H1 (cell line): Measurements from ENCODE around the gene DOCK3.

ENCODE experiments used
- CBX8 ChIP-seq: fragments of 300-800, 300-1000 bp; sonication (generic); IDR thresholded peaks from 2 replicates; pipeline ENCODE4 v1.7.1; 2016; ENCODE audit warnings: low read depth, low read length, borderline replicate concordance
- KDM1A ChIP-seq: fragments of 200-600, 300-600 bp; sonication (generic); IDR thresholded peaks from 2 replicates; pipeline ENCODE4 v1.7.1; 2016; ENCODE audit warnings: mild to moderate bottlenecking, low read length, borderline replicate concordance
- TF ChIP-seq, protein P1 (sequence below), 3 experiments: IDR thresholded peaks; 1 replicate in 2 of 3; 2 replicates in 1 of 3; pipeline versions ENCODE4 v1.5.1 to v1.6.1; 2011; ENCODE audit warnings: low read length in 3 of 3, mild to moderate bottlenecking in 3 of 3, inconsistent platforms in 2 of 3, low read depth in 1 of 3, moderate library complexity in 1 of 3; ENCODE audit not compliant: insufficient read depth in 1 of 3; ENCODE audit errors: control extremely low read depth in 1 of 3

DNA sequence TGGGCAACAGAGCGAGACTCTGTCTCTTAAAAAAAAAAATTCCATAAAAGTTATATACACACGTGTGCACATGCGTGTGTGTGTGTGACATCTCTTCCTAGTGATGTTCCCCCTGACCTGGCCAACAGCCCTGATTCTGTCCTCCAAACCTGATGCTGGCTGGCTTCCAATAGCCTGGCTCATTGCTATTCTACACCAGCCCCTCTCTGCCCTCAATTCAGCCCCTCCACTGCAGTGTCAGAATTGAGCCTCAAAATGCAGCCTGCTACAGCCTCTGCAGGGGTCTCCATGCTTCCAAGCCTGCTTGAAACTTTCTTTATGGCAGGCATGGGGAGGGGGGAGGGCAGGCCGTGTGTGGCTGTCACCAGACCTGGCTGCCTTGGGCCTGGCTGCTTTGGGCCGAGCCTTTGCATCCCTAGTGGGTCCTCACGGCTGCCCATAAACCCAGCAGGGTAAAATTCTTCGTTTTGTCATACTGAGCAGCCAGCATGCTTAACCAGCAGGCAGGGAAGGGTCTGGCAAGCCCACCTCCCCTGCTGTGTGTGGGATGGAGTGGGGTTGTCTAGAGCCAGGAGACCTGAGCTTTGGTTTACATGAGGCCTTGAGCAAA is 22.7 kb upstream of the DOCK3 start:
- no peak for TF ChIP-seq KDM1A
- TF ChIP-seq CBX8: no peak
- TF ChIP-seq, protein P1, sequence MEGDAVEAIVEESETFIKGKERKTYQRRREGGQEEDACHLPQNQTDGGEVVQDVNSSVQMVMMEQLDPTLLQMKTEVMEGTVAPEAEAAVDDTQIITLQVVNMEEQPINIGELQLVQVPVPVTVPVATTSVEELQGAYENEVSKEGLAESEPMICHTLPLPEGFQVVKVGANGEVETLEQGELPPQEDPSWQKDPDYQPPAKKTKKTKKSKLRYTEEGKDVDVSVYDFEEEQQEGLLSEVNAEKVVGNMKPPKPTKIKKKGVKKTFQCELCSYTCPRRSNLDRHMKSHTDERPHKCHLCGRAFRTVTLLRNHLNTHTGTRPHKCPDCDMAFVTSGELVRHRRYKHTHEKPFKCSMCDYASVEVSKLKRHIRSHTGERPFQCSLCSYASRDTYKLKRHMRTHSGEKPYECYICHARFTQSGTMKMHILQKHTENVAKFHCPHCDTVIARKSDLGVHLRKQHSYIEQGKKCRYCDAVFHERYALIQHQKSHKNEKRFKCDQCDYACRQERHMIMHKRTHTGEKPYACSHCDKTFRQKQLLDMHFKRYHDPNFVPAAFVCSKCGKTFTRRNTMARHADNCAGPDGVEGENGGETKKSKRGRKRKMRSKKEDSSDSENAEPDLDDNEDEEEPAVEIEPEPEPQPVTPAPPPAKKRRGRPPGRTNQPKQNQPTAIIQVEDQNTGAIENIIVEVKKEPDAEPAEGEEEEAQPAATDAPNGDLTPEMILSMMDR (IDR thresholded peaks at IDR 0.05; ENCODE audit: control extremely low read depth in 1 of 3, insufficient read depth in 1 of 3, low read depth in 1 of 3, low read length in 3 of 3): no peak
